NCI-H128 (cell line): ENCODE measurements around the gene FBP2.
"Not testable (repeated sequence)": the region's sequence is repeated elsewhere in the genome, so short reads cannot be mapped to it uniquely, and the experiment has no call there.

Experiments
- DNase-seq: peaks from one replicate; lab custom pipeline; 2025; ENCODE audit not compliant: unreplicated experiment; lab: John Stamatoyannopoulos, UW

FBP2 gene

DNA sequence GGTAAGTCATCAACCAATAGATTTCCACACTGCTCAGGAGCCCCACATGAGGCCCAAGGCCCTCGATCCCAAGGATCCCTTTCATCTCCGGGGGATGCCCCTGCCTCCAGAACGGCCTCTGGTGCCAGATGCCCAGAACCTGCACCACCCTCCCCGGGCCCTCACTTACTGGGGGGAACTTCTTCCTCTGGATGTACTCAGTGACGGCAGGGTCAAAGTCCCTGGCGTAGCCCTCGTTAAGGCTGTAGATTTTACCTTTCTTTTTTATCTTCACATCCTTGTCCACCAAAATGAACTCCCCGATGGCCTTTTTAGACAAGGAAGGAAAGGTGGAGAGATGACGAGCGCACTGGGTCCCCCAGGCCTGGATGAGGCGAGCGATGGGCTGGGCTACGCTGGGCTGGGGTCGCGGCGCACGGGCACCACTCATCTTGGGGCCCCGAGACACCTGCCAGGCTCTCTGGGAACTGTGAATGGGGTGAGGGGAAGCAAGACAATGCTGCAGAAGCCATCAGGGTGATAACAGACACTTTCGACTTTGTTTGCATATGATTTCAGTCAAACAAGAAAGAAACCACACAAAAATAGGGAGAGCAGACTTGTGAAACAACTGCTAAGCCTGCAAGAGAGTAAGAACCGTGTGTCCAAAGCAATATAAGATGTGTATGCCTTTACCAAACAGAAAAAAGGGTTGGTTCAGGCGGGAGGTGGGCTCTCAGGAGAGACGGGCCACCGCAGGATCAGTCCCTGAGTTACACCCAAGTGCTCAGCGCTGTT lies 13.2 kb upstream of the FBP2 start:
- no peak for DNase-seq

GRCh38 chr9:94603259-94604160 lies 9.9 kb upstream of the FBP2 start:
- peak; percentile 20 for DNase-seq

- DNase-seq = no peak
Observed at GRCh38 chr9:94602666-94603065, 9.0 kb upstream of the FBP2 start.

- no peak for DNase-seq
Observed at GRCh38 chr9:94600715-94601114, 7.1 kb upstream of the FBP2 start.

DNA sequence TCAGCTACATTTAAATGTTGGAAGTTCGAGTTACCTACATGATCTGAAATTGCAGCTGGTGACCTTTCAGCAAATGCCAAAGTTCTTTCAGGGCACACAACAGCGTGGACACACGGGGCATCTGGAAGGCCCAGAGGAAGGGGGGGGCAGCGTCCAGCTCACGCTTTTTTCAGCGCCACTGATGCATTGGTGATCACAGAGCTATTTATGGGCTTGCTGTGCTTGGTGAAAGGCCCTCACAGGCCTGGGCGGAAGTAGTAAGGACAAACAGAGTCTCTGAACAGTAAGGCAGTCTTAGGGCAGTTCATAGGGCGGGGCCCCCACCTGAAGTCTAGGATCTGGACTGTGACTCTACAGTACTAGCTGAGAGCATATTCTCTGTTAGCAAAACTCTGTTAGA lies 6.6 kb upstream of the FBP2 start:
- no peak for DNase-seq

DNA sequence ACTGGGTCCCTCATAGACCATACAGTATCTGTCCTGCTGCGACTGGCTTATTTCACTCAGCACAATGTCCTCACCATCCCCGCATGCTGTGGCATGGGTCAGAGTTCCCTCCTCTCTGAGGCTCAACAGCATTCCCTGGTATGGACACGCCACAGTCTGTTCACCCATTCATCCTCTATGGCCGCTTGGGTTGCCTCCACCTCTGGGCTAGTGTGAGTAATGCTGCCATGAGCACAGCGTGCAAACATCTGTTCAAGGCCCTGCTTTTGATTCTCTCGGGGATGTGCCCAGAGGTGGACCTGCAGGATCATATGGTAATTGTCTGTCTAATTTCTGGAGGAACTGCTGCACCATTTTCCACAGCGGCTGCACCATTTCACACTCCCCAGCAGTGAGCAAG lies 5.5 kb upstream of the FBP2 start:
- no peak for DNase-seq

GRCh38 chr9:94592683-94593082 lies 941 bp downstream of the FBP2 start:
- not testable (repeated sequence) for DNase-seq

GRCh38 chr9:94591876-94592275 lies 1.7 kb downstream of the FBP2 start:
- DNase-seq = no peak

DNA sequence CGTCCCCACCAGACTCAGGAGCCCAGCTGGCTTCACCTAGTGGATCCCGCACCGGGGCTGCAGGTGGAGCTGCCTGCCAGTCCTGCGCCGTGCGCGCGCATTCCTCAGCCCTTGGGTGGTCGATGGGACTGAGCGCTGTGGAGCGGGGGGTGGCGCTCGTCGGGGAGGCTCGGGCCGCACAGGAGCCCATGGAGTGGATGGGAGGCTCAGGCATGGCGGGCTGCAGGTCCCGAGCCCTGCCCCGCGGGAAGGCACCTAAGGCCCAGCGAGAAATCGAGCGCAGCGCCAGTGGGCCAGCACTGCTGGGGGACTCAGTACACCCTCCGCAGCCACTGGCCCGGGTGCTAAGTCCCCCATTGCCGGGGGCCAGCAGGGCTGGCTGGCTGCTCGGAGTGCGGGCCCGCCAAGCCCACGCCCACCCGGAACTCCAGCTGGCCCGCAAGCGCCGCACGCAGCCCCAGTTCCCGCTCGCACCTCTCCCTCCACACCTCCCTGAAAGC lies 2.5 kb downstream of the FBP2 start:
- not testable (repeated sequence) for DNase-seq

DNA sequence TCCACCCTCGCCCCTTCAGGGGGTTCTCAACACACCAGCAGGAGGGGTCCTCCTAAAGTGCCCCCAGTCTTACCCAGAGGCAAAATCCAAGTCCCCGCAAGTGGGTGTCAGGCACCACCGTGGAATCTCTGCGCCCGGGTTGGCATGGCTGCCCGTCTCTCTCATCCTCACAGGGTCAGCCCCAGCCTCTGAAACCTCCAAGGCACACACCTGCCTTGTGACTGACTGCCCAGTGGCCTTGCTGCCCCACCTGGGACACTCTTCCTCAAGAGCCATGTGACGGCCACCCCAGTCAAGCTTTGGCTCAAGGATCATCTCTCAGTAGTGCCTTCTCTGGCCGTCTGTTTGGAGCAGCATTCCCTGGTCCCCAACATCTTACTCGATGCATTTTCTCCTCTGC lies 4.9 kb downstream of the FBP2 start:
- no peak for DNase-seq

- no peak for DNase-seq
Observed at GRCh38 chr9:94586814-94587213, 6.8 kb downstream of the FBP2 start.

DNA sequence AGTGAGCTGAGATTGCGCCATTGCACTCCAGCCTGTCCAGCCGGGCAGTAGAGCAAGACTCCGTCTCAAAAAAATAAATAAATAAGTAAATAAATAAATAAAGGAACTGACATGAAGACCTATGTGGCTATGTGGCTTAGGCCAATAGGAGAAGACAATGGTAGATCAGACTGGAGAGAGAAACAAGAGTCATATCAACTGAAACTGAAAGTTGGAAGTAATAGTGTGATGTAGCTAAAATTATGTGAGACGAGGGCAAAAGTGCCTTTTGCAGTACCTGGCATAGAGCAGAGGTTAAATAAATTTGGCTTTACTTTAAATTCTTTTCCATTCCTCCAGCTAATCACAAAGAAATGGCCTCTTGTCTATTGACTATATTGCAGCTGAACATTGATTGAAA lies 7.3 kb downstream of the FBP2 start:
- DNase-seq = no peak

DNA sequence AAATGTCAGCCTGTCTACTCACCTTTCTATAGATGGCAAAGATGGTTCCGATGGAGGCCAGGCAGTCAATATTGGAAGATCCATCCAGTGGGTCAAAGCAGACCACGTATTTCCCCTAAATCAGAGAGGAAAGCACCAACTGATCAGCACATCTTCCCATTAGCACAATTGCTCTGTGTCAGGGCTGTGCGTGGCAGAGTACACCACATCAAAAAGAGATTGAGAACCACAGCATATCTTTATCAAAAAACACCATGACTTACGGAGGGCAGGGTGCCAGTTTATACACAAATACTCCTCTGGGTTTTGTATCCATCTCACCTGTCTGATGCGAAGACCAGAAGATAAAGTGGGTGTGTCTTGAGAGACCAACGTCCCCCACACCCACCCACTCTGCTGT lies 9.1 kb downstream of the FBP2 start:
- no peak for DNase-seq

GRCh38 chr9:94581728-94582127 lies 11.9 kb downstream of the FBP2 start:
- DNase-seq = no peak

DNA sequence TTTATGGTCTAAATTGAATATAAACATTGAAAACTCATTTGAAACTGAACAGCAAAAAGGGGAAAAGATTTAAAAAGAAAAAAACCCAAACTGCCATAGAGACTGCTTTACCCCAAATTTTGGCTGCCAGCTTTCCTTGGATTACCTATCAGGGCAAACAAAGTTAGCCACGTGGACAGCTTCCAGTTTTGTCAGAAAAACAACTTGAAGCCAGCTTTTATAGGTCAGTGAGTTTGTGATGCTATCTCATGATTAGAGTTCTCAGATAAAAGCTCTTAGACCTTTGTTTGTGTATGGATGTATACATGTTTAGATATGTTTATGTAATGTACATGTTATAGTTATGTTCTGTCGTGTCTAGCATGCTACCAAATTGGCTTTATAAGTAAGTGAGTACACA lies 16.1 kb downstream of the FBP2 start:
- no peak for DNase-seq

- DNase-seq = no peak
Observed at GRCh38 chr9:94577036-94577435, 16.6 kb downstream of the FBP2 start.

DNA sequence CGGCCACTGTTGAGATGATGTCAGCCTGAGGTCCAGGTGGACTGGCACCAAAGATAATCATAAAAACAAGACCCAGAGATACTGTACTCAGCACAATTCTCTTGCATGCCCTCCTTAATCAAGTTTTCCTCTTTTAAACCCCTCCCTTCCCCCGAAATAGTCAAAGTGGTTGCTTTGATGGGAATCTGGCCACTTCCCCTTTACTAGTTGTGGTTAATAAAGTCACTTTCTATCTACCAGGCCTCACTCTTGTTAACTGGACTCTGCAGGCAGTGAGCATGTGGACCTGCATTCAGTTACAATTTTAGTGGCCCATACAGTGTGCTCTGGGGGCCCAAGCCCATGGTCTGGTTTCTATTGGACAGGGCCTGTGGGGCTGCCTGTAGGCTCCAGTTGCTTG lies 17.5 kb downstream of the FBP2 start:
- DNase-seq = no peak

GRCh38 chr9:94568972-94569712 lies 24.5 kb downstream of the FBP2 start:
- no peak for DNase-seq

DNA sequence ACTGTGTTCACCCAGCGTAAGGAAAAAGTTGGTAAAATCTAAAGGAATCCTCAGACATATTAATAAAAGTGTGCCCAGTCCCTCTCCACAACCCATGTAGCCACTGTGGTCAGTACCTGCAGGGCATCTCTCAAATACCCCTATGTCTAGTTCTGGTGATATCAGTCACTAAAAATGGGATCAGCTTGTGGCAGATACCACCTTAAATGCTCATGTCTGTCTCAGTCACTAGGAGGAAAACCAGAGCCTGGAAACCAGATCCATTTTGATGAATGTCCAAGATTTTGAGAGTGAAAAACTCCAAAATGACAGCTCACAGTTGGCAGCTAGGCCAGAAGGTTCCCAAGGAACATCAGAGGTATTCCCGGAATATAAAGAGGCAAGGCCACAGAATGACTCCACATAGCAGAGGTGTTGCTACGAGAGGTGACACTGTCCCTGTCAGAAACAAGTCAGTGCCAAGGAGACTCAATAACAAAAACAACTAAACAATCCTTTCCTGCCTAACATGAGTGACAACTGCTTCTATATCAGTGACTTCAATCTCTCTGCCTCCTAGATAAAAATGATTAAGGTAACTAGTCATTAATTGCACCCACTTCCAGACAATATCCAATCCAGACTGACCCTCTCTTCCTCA lies 25.3 kb downstream of the FBP2 start:
- no peak for DNase-seq

- DNase-seq = no peak
Observed at GRCh38 chr9:94567271-94567670, 26.4 kb downstream of the FBP2 start.

DNA sequence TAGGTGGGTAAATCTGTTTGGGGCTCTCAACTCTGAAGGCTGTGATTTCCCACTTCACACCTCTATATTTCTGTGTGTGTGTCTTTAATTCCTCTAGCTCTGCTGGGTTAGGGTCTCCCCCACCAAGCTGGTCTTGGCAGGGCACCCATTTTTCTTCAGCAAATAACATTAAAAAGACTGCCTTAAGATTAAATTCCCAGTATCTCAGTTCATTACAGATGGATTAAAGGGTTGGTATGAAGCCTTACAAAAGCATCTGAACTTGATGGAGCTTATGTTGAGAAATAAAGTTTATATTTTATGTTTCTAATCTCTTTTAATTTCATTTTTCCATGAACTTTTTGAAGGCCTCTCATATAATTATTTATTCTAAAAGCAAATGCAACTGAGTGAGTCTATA lies 27.1 kb downstream of the FBP2 start:
- DNase-seq = no peak
